Endodermal cell (in vitro differentiated cells): ENCODE measurements around the gene SHQ1. TPM values are rescaled to one million over a fixed set of nuclear protein-coding genes. Genes with fewer than 3 reads are reported as not detected.

ENCODE experiments used
- DNase-seq: peaks from one replicate; pipeline ENCODE4 v3.0.0-alpha.2; 2017
- H3K27ac ChIP-seq: 2 replicates; pipeline ENCODE4 v1.5.1; 2013; ENCODE audit warnings: mild to moderate bottlenecking, low read depth, low read length, moderate library complexity
- H3K27me3 ChIP-seq: 2 replicates; pipeline ENCODE4 v1.6.1; 2013; ENCODE audit warnings: mild to moderate bottlenecking, low read length, moderate library complexity; ENCODE audit not compliant: insufficient read depth, control insufficient read depth, poor library complexity, severe bottlenecking
- H3K36me3 ChIP-seq: 2 replicates; pipeline ENCODE4 v1.7.0; 2013; ENCODE audit warnings: mild to moderate bottlenecking, low read length, moderate library complexity; ENCODE audit not compliant: control insufficient read depth, insufficient read depth
- H3K4me1 ChIP-seq: one replicate; pipeline ENCODE4 v1.7.0; 2013; ENCODE audit warnings: low read length; ENCODE audit not compliant: control insufficient read depth, insufficient read depth
- H3K4me3 ChIP-seq: 2 replicates; pipeline ENCODE4 v1.5.1; 2013; ENCODE audit warnings: mild to moderate bottlenecking, low read length, moderate library complexity
- H3K9ac ChIP-seq: 2 replicates; pipeline ENCODE4 v1.6.1; 2013; ENCODE audit warnings: mild to moderate bottlenecking, low read length, moderate library complexity; ENCODE audit not compliant: poor library complexity, severe bottlenecking; ENCODE audit errors: extremely low read depth
- H3K9me3 ChIP-seq: 2 replicates; pipeline ENCODE4 v1.6.1; 2013; ENCODE audit warnings: mild to moderate bottlenecking, low read length, moderate library complexity; ENCODE audit not compliant: control insufficient read depth
- H3K27ac Mint-ChIP-seq: 2 replicates; pipeline ENCODE4 v1.8.0; 2020; ENCODE audit warnings: mixed read lengths
- H3K27me3 Mint-ChIP-seq: 2 replicates; pipeline ENCODE4 v1.8.0; 2021; ENCODE audit warnings: mild to moderate bottlenecking, mixed read lengths; ENCODE audit not compliant: insufficient read depth
- H3K36me3 Mint-ChIP-seq: 2 replicates; pipeline ENCODE4 v1.8.0; 2020; ENCODE audit warnings: low read depth, mixed read lengths
- H3K4me1 Mint-ChIP-seq: 2 replicates; pipeline ENCODE4 v1.8.0; 2020; ENCODE audit warnings: mixed read lengths
- H3K4me3 Mint-ChIP-seq: 2 replicates; pipeline ENCODE4 v1.8.0; 2020; ENCODE audit warnings: mild to moderate bottlenecking, moderate library complexity, mixed read lengths
- H3K9me3 Mint-ChIP-seq: 2 replicates; pipeline ENCODE4 v1.8.0; 2020; ENCODE audit warnings: mild to moderate bottlenecking, mixed read lengths
- WGBS, 2 experiments: methylation state at CpG; one replicate each; pipeline versions ENCODE4 v1.1.5 to v1.1.7; 2013; ENCODE audit warnings: missing lambda C conversion rate in 2 of 2, mixed read lengths in 1 of 2; ENCODE audit not compliant: insufficient coverage in 1 of 2, insufficient read length in 1 of 2; 5-methylcytosine and 5-hydroxymethylcytosine counted together
- total RNA-seq, 2 donors: library from RNA; stranded (reverse); fragmentation: NEBNext Ultra II Directional in 1 of 2; extraction: Animal tissue kit (Norgen Biotek cat#: 25700) in 1 of 2; gene quantifications; 2 replicates in 1 of 2; 3 replicates in 1 of 2; pipeline ENCODE4 v1.2.1, GENCODE V29; 2021
- TF ChIP-seq, protein P1 (sequence below): fragments of 200-600 bp; sonication (generic); conservative IDR thresholded peaks from 2 replicates; pipeline ENCODE4 v1.5.0; 2021; ENCODE audit warnings: antibody characterized with exemption, mild to moderate bottlenecking

SHQ1 gene
- total RNA-seq, 2 donors from 2014 or later = 28.2 to 28.4 TPM

- no peaks in the 10 kb centered on the region for H3K9me3 ChIP-seq
- TF ChIP-seq, protein P1, sequence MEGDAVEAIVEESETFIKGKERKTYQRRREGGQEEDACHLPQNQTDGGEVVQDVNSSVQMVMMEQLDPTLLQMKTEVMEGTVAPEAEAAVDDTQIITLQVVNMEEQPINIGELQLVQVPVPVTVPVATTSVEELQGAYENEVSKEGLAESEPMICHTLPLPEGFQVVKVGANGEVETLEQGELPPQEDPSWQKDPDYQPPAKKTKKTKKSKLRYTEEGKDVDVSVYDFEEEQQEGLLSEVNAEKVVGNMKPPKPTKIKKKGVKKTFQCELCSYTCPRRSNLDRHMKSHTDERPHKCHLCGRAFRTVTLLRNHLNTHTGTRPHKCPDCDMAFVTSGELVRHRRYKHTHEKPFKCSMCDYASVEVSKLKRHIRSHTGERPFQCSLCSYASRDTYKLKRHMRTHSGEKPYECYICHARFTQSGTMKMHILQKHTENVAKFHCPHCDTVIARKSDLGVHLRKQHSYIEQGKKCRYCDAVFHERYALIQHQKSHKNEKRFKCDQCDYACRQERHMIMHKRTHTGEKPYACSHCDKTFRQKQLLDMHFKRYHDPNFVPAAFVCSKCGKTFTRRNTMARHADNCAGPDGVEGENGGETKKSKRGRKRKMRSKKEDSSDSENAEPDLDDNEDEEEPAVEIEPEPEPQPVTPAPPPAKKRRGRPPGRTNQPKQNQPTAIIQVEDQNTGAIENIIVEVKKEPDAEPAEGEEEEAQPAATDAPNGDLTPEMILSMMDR = no peak
Measured at GRCh38 chr3:72816862-72817355, 31.3 kb downstream of the SHQ1 start.

GRCh38 chr3:72814308-72814707 is 33.9 kb downstream of the SHQ1 start:
- TF ChIP-seq, protein P1 = no peak
- H3K27me3 Mint-ChIP-seq = no peaks in the 10 kb centered on the region
- no peaks in the 10 kb centered on the region for H3K9me3 Mint-ChIP-seq
- Histone ChIP-seq H3K4me1 (no peaks in the 10 kb centered on the region), H3K4me3 (no peak overlapping the region), H3K27ac (no peak overlapping the region), H3K36me3 (peaks cover 6% of the 10 kb centered on the region), H3K9ac (no peak overlapping the region), H3K9me3 (no peaks in the 10 kb centered on the region), H3K27me3 (no peaks in the 10 kb centered on the region)
- no peak overlapping the region for H3K4me3 Mint-ChIP-seq
- no peak for DNase-seq
- H3K4me1 Mint-ChIP-seq = peaks cover 40% of the 10 kb centered on the region
- 85 to 95% methylated on average over 1 to 2 of the region's 3 CpGs for WGBS, 2 experiments
- H3K36me3 Mint-ChIP-seq = peaks cover 2% of the 10 kb centered on the region
- no peak overlapping the region for H3K27ac Mint-ChIP-seq

More at GRCh38 chr3:72816862-72817355, 31.3 kb downstream of the SHQ1 start:
- Histone ChIP-seq H3K27ac (no peak overlapping the region), H3K9ac (no peak overlapping the region), H3K4me3 (no peak overlapping the region), H3K36me3 (peaks cover 6% of the 10 kb centered on the region), H3K27me3 (no peaks in the 10 kb centered on the region), H3K4me1 (peaks cover 9% of the 10 kb centered on the region)
- H3K9me3 Mint-ChIP-seq = no peaks in the 10 kb centered on the region
- H3K27ac Mint-ChIP-seq = no peak overlapping the region
- peaks cover 18% of the 10 kb centered on the region for H3K4me1 Mint-ChIP-seq
- H3K4me3 Mint-ChIP-seq = no peak overlapping the region
- no peak for DNase-seq
- H3K36me3 Mint-ChIP-seq = peaks cover 2% of the 10 kb centered on the region
- WGBS, 2 experiments = 90 to 92% methylated on average over 3 of the region's 3 CpGs
- H3K27me3 Mint-ChIP-seq = no peaks in the 10 kb centered on the region

DNA sequence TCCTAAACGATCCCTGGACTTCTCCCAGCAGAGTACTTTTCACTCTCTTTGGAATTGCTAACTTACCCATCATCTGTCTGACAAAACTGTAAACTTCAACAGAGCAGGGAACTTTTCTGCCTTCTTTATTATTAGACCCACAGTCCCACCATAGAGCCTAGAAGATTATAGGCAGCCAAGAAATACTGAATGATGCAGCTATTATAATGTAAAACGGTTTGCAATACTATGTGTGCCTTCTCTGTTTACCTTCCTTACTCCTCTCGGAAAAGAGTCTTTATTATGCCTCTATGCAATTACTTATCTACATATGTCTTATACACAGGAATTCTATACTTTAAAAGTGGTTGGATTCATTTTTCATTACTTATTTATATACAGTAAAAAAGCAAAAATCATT is 36.0 kb downstream of the SHQ1 start:
- Histone ChIP-seq H3K4me1 (no peaks in the 10 kb centered on the region), H3K9me3 (no peaks in the 10 kb centered on the region), H3K4me3 (no peak overlapping the region), H3K27ac (no peak overlapping the region), H3K27me3 (no peaks in the 10 kb centered on the region), H3K9ac (no peak overlapping the region), H3K36me3 (peaks cover 6% of the 10 kb centered on the region)
- no peaks in the 10 kb centered on the region for H3K27me3 Mint-ChIP-seq
- no peak overlapping the region for H3K4me3 Mint-ChIP-seq
- peaks cover 44% of the 10 kb centered on the region for H3K4me1 Mint-ChIP-seq
- DNase-seq = no peak
- TF ChIP-seq, protein P1 = no peak
- no peak overlapping the region for H3K27ac Mint-ChIP-seq
- peaks cover 6% of the 10 kb centered on the region for H3K36me3 Mint-ChIP-seq
- H3K9me3 Mint-ChIP-seq = no peaks in the 10 kb centered on the region
- 33 to 93% methylated on average over 1 to 3 of the region's 3 CpGs for WGBS, 2 experiments
